Osteoblast (primary cell): ENCODE results near the gene PKP1. TPM values are rescaled to one million over a fixed set of nuclear protein-coding genes. Genes with fewer than 3 reads are reported as not detected.

Experiments used
- DNase-seq: peaks from one replicate; pipeline ENCODE4 v3.0.0; 2011; ENCODE audit warnings: low spot score, mixed read lengths; ENCODE audit not compliant: insufficient read length; ENCODE audit errors: missing footprints
- H2AFZ ChIP-seq: 2 replicates; pipeline ENCODE4 v1.6.0; 2011; ENCODE audit warnings: mild to moderate bottlenecking, low read length
- H3K27ac ChIP-seq: 2 replicates; pipeline ENCODE4 v1.5.1; 2011; ENCODE audit warnings: mild to moderate bottlenecking, low read depth, low read length, moderate library complexity
- H3K27me3 ChIP-seq: 2 replicates; pipeline ENCODE4 v1.6.0; 2012; ENCODE audit warnings: mild to moderate bottlenecking, control low read depth, inconsistent platforms, low read length, moderate library complexity; ENCODE audit not compliant: insufficient read depth
- H3K36me3 ChIP-seq: 2 replicates; pipeline ENCODE4 v1.5.1; 2011; ENCODE audit warnings: mild to moderate bottlenecking, low read length, control low read depth, moderate library complexity; ENCODE audit not compliant: insufficient read depth
- H3K4me1 ChIP-seq: 2 replicates; pipeline ENCODE4 v1.5.1; 2011; ENCODE audit warnings: mild to moderate bottlenecking, low read length, control low read depth, moderate library complexity; ENCODE audit not compliant: insufficient read depth
- H3K4me2 ChIP-seq: 2 replicates; pipeline ENCODE4 v1.6.0; 2011; ENCODE audit warnings: mild to moderate bottlenecking, low read length; ENCODE audit not compliant: insufficient read depth
- H3K4me3 ChIP-seq: fragments of 200-600 bp; sonication (generic); 3 replicates; pipeline ENCODE4 v1.5.1; 2012; ENCODE audit warnings: mild to moderate bottlenecking, low read length, inconsistent platforms; ENCODE audit not compliant: insufficient read depth
- H3K79me2 ChIP-seq: 2 replicates; pipeline ENCODE4 v1.6.0; 2012; ENCODE audit warnings: mild to moderate bottlenecking, low read length, control low read depth, inconsistent platforms; ENCODE audit not compliant: insufficient read depth
- H3K9me3 ChIP-seq: 2 replicates; pipeline ENCODE4 v1.5.1; 2011; ENCODE audit warnings: low read depth, low read length, control low read depth
- H4K20me1 ChIP-seq: 2 replicates; pipeline ENCODE4 v1.6.0; 2012; ENCODE audit warnings: mild to moderate bottlenecking, low read length, control low read depth; ENCODE audit not compliant: insufficient read depth
- CTCF ChIP-seq: IDR thresholded peaks from 2 replicates; pipeline ENCODE4 v1.5.1; 2011; ENCODE audit warnings: mild to moderate bottlenecking, low read depth, low read length, moderate library complexity; ENCODE audit errors: extremely low read depth
- total RNA-seq: library from RNA; depleted of rRNA; stranded (reverse); fragments of >200 nt; gene quantifications from 2 replicates; pipeline ENCODE4 v1.2.3, GENCODE V29; 2012

The PKP1 gene
- total RNA-seq, 1 donor, result under 0.01 TPM

GRCh38 chr1:201348211-201348566 is 64.9 kb downstream of the PKP1 start:
- Histone ChIP-seq H3K36me3 (no peaks in the 10 kb centered on the region), H2AFZ (no peak overlapping the region), H3K4me1 (no peaks in the 10 kb centered on the region), H3K27ac (no peak overlapping the region), H3K27me3 (peaks cover 7% of the 10 kb centered on the region), H3K9me3 (no peaks in the 10 kb centered on the region), H3K79me2 (no peaks in the 10 kb centered on the region), H3K4me3 (no peak overlapping the region), H3K4me2 (no peak overlapping the region), H4K20me1 (no peaks in the 10 kb centered on the region)
- peak; percentile 71 for TF ChIP-seq CTCF
- peak; percentile 93 for DNase-seq

GRCh38 chr1:201349092-201349491 is 65.8 kb downstream of the PKP1 start:
- Histone ChIP-seq H3K4me2 (no peak overlapping the region), H2AFZ (no peak overlapping the region), H3K4me1 (no peaks in the 10 kb centered on the region), H4K20me1 (no peaks in the 10 kb centered on the region), H3K27me3 (peaks cover 2% of the 10 kb centered on the region), H3K9me3 (no peaks in the 10 kb centered on the region), H3K79me2 (no peaks in the 10 kb centered on the region), H3K36me3 (no peaks in the 10 kb centered on the region), H3K4me3 (no peak overlapping the region), H3K27ac (no peak overlapping the region)
- TF ChIP-seq CTCF, result no peak
- DNase-seq, result no peak

GRCh38 chr1:201350361-201350725 is 67.0 kb downstream of the PKP1 start:
- no peak for DNase-seq
- Histone ChIP-seq H3K4me1 (no peaks in the 10 kb centered on the region), H3K4me2 (no peak overlapping the region), H3K36me3 (no peaks in the 10 kb centered on the region), H3K4me3 (no peak overlapping the region), H3K27me3 (peaks cover 2% of the 10 kb centered on the region), H4K20me1 (no peaks in the 10 kb centered on the region), H3K27ac (no peak overlapping the region), H3K79me2 (no peaks in the 10 kb centered on the region), H3K9me3 (no peaks in the 10 kb centered on the region), H2AFZ (no peak overlapping the region)
- TF ChIP-seq CTCF, result no peak

- Histone ChIP-seq H3K4me2 (no peak overlapping the region), H3K27me3 (peaks cover 4% of the 10 kb centered on the region), H4K20me1 (no peaks in the 10 kb centered on the region), H3K9me3 (no peaks in the 10 kb centered on the region), H3K79me2 (no peaks in the 10 kb centered on the region), H3K4me3 (no peak overlapping the region), H3K27ac (no peak overlapping the region), H3K4me1 (no peaks in the 10 kb centered on the region), H2AFZ (no peak overlapping the region), H3K36me3 (no peaks in the 10 kb centered on the region)
- DNase-seq, result no peak
- no peak for TF ChIP-seq CTCF
These were observed 67.6 kb downstream of the PKP1 start for GRCh38 chr1:201350884-201351283.
